Endothelial cell of umbilical vein (primary cell): ENCODE measurements around the gene SRCAP. TPM values are rescaled to one million over a fixed set of nuclear protein-coding genes. Genes with fewer than 3 reads are reported as not detected.

Source experiments
- BruUV-seq: library from RNA; stranded (reverse); fragments of 400-500 nt; replicated peaks from 2 replicates; lab custom pipeline; 2021; lab: Mats Ljungman, UMichigan
- CTCF ChIA-PET: fragments of 300-600, 350-600 bp; sonication (Branson Sonifier 250); formaldehyde crosslinking; loops from one replicate; lab custom pipeline; 2021; ENCODE audit warnings: antibody characterized with exemption, inconsistent platforms; lab: Charles Lee
- POLR2A ChIA-PET: fragments of 300-600, 350-600 bp; sonication (Branson Sonifier 250); formaldehyde crosslinking; loops from one replicate; lab custom pipeline; 2021; ENCODE audit warnings: antibody characterized with exemption, inconsistent platforms; lab: Charles Lee
- DNase-seq: peaks from one replicate; pipeline ENCODE4 v3.0.0-alpha.2; 2011; ENCODE audit warnings: low read depth, low spot score
- FAIRE-seq: peaks from 2 replicates; lab custom pipeline; 2011; peaks lifted over from hg19 to GRCh38; lab: Jason Lieb, UNC
- H2AFZ ChIP-seq: 2 replicates; pipeline ENCODE4 v1.6.0; 2012; ENCODE audit warnings: low read depth, low read length, control low read depth, inconsistent platforms
- H3K27ac ChIP-seq: 2 replicates; pipeline ENCODE4 v1.5.1; 2011; ENCODE audit warnings: low read depth, mild to moderate bottlenecking, control low read depth, low read length, moderate library complexity; ENCODE audit not compliant: insufficient read depth
- H3K27me3 ChIP-seq, 2 experiments: 2 replicates each; pipeline versions ENCODE4 v1.6.0 to v1.6.1; 2011; ENCODE audit warnings: low read length in 2 of 2, mixed read lengths in 1 of 2; ENCODE audit not compliant: control insufficient read depth in 2 of 2, insufficient read depth in 2 of 2
- H3K36me3 ChIP-seq, 2 experiments: 2 replicates in 1 of 2; 3 replicates in 1 of 2; pipeline ENCODE4 v1.5.1; 2011; ENCODE audit warnings: low read length in 2 of 2, mild to moderate bottlenecking in 1 of 2, moderate library complexity in 1 of 2; ENCODE audit not compliant: control insufficient read depth in 2 of 2, insufficient read depth in 2 of 2; ENCODE audit errors: extremely low read depth in 1 of 2
- H3K4me1 ChIP-seq: 3 replicates; pipeline ENCODE4 v1.5.1; 2011; ENCODE audit warnings: mild to moderate bottlenecking, low read length; ENCODE audit not compliant: control insufficient read depth, insufficient read depth; ENCODE audit errors: extremely low read depth
- H3K4me2 ChIP-seq: 2 replicates; pipeline ENCODE4 v1.6.1; 2011; ENCODE audit warnings: low read length, control low read depth, mixed read lengths; ENCODE audit not compliant: insufficient read depth
- H3K4me3 ChIP-seq, 3 experiments: fragments of 200-600 bp in 1 of 3; sonication (generic), shearing (Covaris generic) in 1 of 3; replicated peaks in 1 of 3; 2 replicates each; pipeline ENCODE4 v1.5.1; 2011 to 2016; ENCODE audit warnings: control low read depth in 3 of 3, low read length in 3 of 3, mild to moderate bottlenecking in 2 of 3, inconsistent platforms in 1 of 3, low read depth in 1 of 3, moderate library complexity in 1 of 3; ENCODE audit not compliant: insufficient read depth in 1 of 3
- H3K79me2 ChIP-seq: 2 replicates; pipeline ENCODE4 v1.6.0; 2012; ENCODE audit warnings: low read length, inconsistent platforms; ENCODE audit not compliant: control insufficient read depth, insufficient read depth
- H3K9ac ChIP-seq: replicated peaks from 2 replicates; pipeline ENCODE3; 2011; ENCODE audit warnings: low read length, control low read depth; ENCODE audit not compliant: insufficient read depth; ENCODE audit errors: extremely low read depth
- H3K9me1 ChIP-seq: replicated peaks from 3 replicates; pipeline ENCODE4 v1.6.0; 2011; ENCODE audit warnings: mild to moderate bottlenecking, low read length; ENCODE audit not compliant: control insufficient read depth, insufficient read depth; ENCODE audit errors: extremely low read depth
- H3K9me3 ChIP-seq: replicated peaks from 2 replicates; pipeline ENCODE4 v1.5.1; 2012; ENCODE audit warnings: low read length, inconsistent platforms; ENCODE audit not compliant: control insufficient read depth, insufficient read depth
- H4K20me1 ChIP-seq: replicated peaks from 2 replicates; pipeline ENCODE3; 2011; ENCODE audit warnings: mild to moderate bottlenecking, low read length; ENCODE audit not compliant: control insufficient read depth, insufficient read depth; ENCODE audit errors: extremely low read depth
- CTCF ChIP-seq, 2 donors: IDR thresholded peaks; 1 replicate in 1 of 2; 2 replicates in 1 of 2; pipeline ENCODE4 v1.5.1; 2011; ENCODE audit warnings: low read length in 2 of 2, mild to moderate bottlenecking in 2 of 2, moderate library complexity in 2 of 2, control low read depth in 1 of 2, inconsistent platforms in 1 of 2, low read depth in 1 of 2; ENCODE audit not compliant: insufficient read depth in 1 of 2; ENCODE audit errors: extremely low read depth in 1 of 2
- EZH2 ChIP-seq: IDR thresholded peaks from 2 replicates; pipeline ENCODE4 v1.6.1; 2012; ENCODE audit warnings: borderline replicate concordance, low read depth, mild to moderate bottlenecking, moderate library complexity, low read length, inconsistent platforms; ENCODE audit not compliant: severe bottlenecking
- FOS ChIP-seq: IDR thresholded peaks from 2 replicates; pipeline ENCODE4 v1.6.1; 2011; ENCODE audit warnings: mild to moderate bottlenecking, low read length, moderate library complexity, borderline replicate concordance; ENCODE audit not compliant: insufficient read depth
- GATA2 ChIP-seq: IDR thresholded peaks from 2 replicates; pipeline ENCODE4 v1.7.0; 2011; ENCODE audit warnings: low read depth, mild to moderate bottlenecking, moderate library complexity, mixed read lengths, low read length; ENCODE audit not compliant: insufficient read length, insufficient read depth
- MAX ChIP-seq: IDR thresholded peaks from 2 replicates; pipeline ENCODE4 v1.6.1; 2011; ENCODE audit not compliant: insufficient read depth, insufficient read length
- POLR2AphosphoS5 ChIP-seq: IDR thresholded peaks from 2 replicates; pipeline ENCODE4 v1.6.1; 2012; ENCODE audit warnings: low read depth, mild to moderate bottlenecking, control low read depth, low read length, moderate library complexity; ENCODE audit not compliant: insufficient read depth
- dilution Hi-C: fragments of 300-500 bp; cut with MboI; formaldehyde crosslinking; loops from one replicate; pipeline ENCODE4 v1.15.0; 2019; ENCODE audit warnings: low sequenced_read_pairs; ENCODE audit not compliant: extremely low pct_ligation_motif_present
- intact Hi-C: fragments of 100-400 bp; cut with micrococcal nuclease; formaldehyde crosslinking; loops from one replicate; pipeline ENCODE4 v1.10.0; 2022
- polyA plus RNA-seq, 4 experiments: library from polyadenylated mRNA; depleted of rRNA in 3 of 4; stranded (reverse) in 3 of 4; unstranded in 1 of 4; fragments of >200 nt; gene quantifications; 2 replicates each; pipeline versions ENCODE4 v1.2.1 to v1.2.3, GENCODE V29; 2011 to 2012; ENCODE audit warnings: missing spikeins in 1 of 4
- total RNA-seq: library from RNA; stranded (reverse); gene quantifications from 2 replicates; pipeline ENCODE4 v1.2.3, GENCODE V29; 2021

Gene SRCAP
- total and polyA plus RNA-seq, 2 donors (not counting 3 experiments of a cell fraction or from before 2014, with no cell fraction given): 11.0 to 77.7 TPM

- Histone ChIP-seq H3K27me3 (peaks cover 0 to 3% of the 10 kb centered on the region in 2 experiments), H3K36me3 (no peaks in the 10 kb centered on the region), H3K4me3 (no peak overlapping the region), H3K9ac (no peak overlapping the region), H4K20me1 (no peaks in the 10 kb centered on the region), H3K79me2 (no peaks in the 10 kb centered on the region), H3K27ac (no peak overlapping the region), H3K9me3 (no peaks in the 10 kb centered on the region), H2AFZ (no peak overlapping the region), H3K9me1 (no peaks in the 10 kb centered on the region), H3K4me1 (peaks cover 5% of the 10 kb centered on the region), H3K4me2 (no peak overlapping the region)
- ChIA-PET POLR2A (no interaction called here), CTCF (interaction anchor here (3.3 kb wide), 1 partner anchor 41 kb away, joined by 21 read pairs; the partner anchor contains the start of gene PRR14)
- dilution Hi-C loops (no loop called here), intact Hi-C loops (loop anchor here (5.0 kb wide), 1 partner anchor 245 kb away; the partner anchor contains the start of gene SEPHS2)
- no peak for TF ChIP-seq POLR2AphosphoS5
- no peak for TF ChIP-seq MAX
- TF ChIP-seq FOS: no peak
- no peak for TF ChIP-seq CTCF (IDR thresholded peaks at IDR 0.05; ENCODE audit: extremely low read depth in 1 of 2, insufficient read depth in 1 of 2, low read depth in 1 of 2, low read length in 2 of 2)
- TF ChIP-seq EZH2: no peak
- TF ChIP-seq GATA2: no peak
- DNase-seq (no peak), FAIRE-seq (no peak)
- BruUV-seq: no TSS peak
Measured at GRCh38 chr16:30691907-30692306, 7.1 kb upstream of the SRCAP start.
